GM18951 (cell line): ENCODE data around the gene MAP4K2.
A peak's percentile ranks its signal among the peaks of the same experiment; 100 is the strongest.

Source experiments
- POLR2A ChIP-seq: IDR thresholded peaks from 4 replicates; pipeline ENCODE4 v1.6.1; 2011; ENCODE audit warnings: mild to moderate bottlenecking; ENCODE audit not compliant: insufficient read length, insufficient read depth; ENCODE audit errors: extremely low read depth
- in situ Hi-C: fragments of 300-500 bp; cut with MboI; formaldehyde crosslinking; loops from one replicate; pipeline ENCODE4 v1.12.0; 2022; ENCODE audit warnings: low sequenced_read_pairs, mixed read lengths, inconsistent platforms; ENCODE audit not compliant: unreplicated experiment

MAP4K2 gene

DNA sequence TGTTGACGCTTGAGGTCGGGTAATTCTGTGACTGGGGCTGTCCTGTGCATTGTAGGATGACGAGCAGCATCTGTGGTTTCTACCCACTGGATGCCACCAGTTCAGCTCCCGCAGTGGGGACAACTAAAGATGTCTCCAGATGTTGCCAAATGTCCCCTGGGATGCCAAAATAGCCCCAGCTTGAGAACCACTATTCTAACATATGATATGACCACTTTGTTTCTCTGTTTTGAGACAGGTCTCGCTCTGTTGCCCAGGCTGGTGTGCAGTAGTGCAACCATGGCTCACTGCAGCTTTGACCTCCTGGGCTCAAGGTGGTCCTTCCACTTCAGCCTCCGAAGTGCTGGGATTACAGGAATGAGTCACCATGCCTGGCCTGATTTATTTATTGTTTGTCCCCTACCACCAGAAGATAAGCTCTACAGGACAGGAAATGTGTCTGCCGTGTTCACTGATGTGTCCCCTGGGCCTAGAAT, 11.7 kb upstream of the MAP4K2 start:
- in situ Hi-C loops = no loop called here
- no peak for TF ChIP-seq POLR2A

DNA sequence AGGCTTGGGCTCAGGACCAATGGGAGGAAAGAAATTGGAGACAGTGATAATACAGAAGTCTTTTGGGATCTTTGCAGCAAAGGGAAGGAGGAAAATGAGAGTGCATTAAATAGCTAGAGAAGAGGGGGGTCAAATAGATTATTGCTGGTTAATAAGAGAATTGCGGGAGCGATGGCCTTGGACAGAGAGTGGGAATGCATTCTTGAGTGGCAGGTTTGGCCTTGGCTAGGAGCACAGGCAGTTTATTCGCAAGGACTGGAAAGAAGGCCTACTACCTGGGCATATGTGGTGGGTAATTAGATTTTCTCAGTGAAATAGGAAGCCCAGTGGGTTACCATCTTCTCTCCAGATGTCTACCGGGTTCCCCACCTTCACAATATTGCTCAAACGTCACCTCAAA, 10.8 kb upstream of the MAP4K2 start:
- TF ChIP-seq POLR2A = no peak
- in situ Hi-C loops = no loop called here

DNA sequence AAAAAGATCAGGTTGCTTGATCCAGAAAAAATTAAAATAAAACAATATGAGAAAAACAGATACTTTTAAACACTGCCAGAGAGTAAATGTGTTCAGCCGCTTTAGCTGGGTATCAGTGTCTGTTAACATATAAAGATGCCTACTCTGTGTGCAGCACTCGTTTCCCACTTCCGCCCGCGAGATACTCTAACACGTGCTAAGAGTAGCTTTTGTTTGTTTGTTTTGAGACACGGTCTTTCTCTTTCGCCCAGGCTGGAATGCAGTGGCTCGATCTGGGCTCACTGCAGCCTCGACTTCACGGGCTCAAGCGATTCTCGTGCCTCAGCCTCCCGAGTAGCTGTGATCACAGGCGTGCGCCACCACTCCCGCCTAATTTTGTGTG, 7.9 kb upstream of the MAP4K2 start:
- in situ Hi-C loops = no loop called here
- no peak for TF ChIP-seq POLR2A

DNA sequence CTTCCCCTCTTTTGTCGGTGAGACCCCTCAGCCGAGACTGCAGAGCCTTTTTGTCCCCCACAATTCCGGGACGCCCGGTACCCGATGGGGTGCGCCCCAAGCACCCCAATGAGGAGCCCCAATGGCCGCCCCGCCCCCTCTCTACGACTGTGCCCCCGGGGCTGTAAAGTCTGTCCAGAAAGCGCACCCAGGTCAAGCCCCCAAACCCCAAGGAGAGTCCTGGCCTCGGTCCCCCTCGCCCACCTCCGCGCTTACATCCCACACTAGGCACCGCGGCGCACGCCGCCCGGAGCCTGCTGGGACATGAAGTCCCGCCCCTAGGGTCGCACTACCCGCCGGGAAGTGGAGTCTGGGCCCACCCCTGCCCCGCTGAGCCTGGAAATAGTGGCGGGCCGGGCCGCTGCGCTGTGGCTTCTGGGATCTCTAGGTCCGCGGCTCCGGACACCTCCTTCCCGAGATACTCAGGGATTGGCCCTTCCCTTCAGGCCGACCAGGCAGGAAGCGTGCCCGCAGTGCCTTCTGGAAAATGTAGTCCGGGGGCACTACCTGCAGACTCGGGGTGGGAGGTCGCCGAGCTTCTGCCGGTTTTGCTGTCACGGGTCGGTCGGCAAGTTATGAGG, 7.4 kb upstream of the MAP4K2 start, which contains the start of gene MEN1:
TSS of gene MEN1 (minus strand) at position 281 of the 620 bp plus-strand sequence. CDS start 442 bp downstream, outside the sequence.
- TF ChIP-seq POLR2A = peak; percentile 80
- in situ Hi-C loops = no loop called here

DNA sequence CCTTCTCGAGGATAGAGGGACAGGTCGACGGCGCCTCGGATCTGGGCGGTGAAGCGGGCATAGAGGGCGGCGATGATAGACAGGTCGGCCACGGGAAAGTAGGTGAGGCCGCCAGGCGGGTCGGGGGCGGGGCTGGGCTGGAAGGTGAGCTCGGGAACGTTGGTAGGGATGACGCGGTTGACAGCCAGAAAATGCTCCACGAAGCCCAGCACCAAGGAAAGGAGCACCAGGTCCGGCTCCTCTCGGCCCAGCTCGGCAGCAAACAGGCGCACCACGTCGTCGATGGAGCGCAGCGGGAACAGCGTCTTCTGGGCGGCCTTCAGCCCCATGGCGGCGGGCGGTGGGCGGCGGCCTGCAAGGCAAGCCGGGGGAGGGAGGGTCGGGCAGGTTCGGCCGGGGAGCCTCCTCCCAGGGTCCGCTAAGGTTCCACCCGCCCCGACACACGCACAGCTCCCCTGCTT, 6.8 kb upstream of the MAP4K2 start:
- in situ Hi-C loops = no loop called here
- TF ChIP-seq POLR2A = no peak

DNA sequence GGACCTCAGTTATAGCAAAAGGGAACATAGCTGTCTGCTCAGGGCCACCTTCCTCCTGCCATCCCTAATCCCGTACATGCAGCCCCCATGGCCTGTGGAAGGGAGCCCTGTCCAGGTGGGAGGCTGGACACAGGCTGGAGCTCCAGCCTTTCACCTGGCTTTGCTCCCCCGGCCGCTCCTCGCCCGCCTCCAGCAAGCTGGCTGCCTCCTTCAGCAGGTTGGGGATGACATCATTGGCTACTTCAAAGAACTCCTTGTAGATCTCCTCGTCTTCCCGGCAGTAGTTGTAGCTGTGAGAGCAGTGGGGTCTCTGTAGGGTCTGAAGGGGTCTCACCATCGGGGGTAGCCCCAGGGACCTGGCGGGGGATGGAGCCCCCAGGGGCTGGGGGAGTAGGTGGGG, 2.5 kb upstream of the MAP4K2 start:
- in situ Hi-C loops = no loop called here

DNA sequence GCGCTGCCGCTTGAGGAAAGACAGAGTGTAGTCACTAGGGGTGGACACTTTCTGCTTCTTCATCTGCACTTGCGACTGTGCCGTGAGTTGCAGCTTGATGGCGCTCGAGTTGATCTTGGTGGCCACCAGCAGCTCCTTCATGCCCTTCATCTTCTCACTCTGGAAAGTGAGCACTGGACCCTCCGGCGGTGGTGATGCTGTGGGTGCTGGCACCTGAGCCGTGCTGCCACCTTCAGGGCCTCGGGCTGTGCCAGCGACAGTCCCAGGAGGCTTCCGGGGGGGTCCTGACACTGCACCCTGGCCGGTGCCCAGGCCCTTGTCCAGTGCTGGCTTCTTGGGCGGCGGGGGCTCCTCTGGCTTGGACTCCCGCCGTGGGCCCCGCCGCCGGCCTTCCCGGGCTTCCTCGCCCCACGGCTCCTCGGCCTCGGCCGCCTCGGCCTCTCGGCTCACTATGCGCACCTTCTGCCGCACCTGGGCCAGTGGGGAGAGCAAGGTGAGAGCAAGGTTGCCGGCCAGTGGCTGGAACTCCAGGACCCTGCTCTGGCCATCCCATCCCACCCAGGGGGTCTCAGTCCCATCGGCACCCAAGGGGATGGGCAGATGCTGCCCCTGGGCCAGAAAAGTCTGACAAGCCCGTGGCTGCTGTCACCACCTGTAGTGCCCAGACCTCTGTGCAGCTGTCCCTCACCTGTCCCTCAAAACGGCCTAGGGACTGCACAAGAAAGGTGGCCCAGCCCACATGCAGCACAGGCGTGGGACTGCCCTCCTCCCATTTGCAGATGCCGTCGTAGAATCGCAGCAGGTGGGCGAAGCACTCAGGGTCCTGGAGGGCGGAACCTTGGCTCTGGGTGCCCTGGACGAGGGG, 1.6 kb upstream of the MAP4K2 start:
- no peak for TF ChIP-seq POLR2A

More for the DNA sequence above, 2.5 kb upstream of the MAP4K2 start:
- TF ChIP-seq POLR2A = no peak

DNA sequence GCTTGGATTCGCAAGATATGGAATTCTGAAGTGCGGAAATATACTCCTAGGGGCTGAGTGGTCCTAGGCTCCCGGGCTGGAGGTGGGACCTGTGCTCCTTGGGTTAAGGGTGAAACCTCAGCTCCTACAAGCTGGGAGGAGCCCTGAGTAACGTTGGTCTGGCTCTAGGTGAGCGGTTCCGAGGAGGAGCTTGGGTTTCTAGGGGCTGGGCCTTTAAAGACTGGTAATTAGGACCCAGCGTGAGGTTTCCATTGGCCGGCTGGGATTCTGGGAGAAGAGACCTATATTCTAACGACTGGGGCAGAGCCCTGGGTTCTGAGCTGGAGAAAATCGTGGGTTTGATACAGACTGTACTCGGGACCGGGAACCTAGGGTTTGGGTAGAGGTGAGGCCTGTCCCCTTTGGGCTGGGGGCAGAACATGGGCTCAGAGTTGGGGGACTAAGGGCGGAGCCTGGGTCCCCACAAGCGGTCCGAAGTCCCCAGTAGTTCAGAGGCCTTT, 882 bp upstream of the MAP4K2 start:
- TF ChIP-seq POLR2A = no peak
- in situ Hi-C loops = no loop called here

More for the DNA sequence above, 1.6 kb upstream of the MAP4K2 start:
- in situ Hi-C loops = no loop called here

DNA sequence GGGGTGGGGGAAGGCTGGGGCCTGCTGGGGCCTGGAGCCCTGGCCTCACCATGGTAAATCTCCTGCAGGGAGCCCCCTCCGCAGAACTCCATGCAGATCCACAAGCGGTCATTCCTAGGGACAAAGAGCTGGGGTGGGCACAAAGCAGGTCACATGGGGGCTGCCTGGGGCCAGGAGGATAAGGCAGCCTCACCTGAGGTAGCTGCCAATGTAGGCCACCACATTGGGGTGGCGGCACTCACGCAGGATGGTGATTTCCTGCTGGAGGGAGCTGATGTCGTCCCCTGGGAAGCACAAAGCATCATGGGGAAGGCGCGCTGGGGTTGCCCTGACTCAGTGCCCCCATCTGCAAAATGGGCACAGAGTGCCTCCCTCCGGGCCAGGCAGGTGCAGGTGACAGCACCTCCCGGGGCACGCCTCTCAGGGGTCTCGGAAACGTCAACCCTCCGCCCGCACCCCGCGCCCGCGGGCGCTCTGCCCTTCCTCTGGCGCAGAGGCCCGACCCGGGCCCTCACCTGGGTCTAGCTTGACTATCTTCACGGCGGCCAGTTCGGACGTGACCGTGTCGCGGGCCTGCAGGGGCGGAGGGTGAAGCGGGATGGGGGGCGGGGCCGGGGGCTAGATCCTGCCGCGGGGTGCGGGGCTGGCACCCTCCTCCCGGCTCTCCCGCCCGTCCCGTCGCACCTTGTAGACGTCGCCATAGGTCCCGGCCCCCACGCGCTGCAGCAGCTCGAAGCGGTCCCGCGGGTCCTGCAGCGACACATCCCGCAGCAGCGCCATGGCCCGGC, 450 bp downstream of the MAP4K2 start:
- peak; percentile 40 for TF ChIP-seq POLR2A
- in situ Hi-C loops = no loop called here

DNA sequence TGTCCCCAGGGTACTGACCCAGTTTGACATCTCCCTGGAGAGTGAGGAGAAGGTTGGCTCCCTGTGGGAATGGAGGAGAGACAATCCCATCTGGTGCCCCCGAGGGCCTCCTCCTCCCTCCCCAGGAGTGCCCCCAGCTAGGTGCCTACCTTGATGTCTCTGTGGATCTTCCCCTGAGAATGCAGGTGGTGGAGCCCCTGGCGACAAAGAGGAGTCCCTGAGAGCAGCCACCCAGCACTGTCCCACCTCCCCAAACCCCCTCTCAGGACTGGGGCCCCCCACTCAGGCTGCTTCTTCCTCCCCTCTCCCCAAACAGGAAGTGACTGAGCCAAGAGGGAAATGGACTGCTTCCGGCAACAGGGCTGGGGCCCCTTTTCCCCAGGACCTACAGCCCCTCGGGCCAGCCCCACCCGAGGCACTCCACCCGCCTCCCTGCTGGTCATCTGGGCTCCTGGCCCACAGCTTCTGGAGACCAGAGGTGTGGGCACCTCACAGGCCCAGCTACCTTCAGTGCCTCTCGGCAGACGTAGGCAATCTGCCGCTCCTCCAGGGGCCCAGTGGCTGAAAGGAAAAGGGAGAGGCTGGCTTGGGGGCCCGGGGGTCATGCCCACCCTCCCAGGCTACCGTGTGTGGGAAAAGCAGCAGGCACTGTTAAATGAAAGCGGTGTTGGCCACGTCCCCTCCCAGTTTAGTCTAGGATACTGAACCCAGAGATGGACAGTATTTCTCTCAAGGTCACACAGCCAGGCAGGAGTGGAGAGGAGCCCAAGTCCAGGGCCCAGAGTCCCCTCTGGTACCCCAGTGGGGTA, 1.2 kb downstream of the MAP4K2 start:
- in situ Hi-C loops = no loop called here
- TF ChIP-seq POLR2A = no peak

DNA sequence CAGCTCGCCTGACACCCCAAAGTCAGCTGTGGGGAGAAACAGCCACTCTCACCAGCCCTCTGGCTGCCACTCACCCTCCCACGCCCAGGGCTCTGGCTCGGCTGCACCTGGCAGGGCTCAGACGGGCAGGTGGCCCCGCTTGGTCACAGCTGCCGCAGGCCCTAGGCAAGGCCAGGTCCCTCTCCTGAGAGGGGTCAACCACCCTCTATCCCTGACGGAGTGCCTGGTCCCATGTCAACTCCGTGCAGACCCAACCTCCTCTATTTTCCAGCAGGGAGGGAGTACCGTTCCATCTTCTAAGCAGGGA, 1.9 kb downstream of the MAP4K2 start:
- in situ Hi-C loops = no loop called here
- no peak for TF ChIP-seq POLR2A
